ENCODE results near the gene UNC119.

UNC119 gene

DNA sequence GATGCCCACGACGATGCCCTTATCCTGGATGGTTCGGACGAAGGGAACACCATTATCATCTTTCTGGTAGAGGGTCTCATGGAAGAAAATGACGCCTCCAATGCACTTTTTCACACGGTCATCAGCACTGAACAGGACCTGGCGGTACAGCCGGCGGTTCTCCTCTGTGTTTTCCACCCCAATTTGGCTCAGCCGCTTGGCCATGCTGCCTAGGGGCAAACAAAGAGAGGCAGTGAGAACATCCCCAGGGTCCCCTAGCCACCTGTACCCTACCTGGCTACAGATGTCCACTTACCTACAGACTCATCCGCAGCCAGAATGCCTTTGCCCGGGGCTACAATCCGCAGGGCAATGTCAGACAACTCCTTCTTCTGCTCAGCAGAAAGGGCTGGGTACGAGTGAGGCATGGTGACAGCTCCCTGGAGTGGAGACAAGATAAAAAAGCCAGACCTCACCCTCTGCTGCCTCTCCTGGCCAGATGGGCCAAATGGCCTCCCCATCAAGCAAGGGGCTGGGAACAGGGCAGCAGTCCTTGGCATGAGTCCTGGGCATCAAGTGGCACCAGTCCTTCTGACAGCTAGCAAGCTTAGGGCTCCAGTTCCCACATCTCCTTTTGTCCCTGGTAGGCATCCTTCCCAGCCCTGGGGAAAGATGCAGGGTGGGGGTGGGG, 22.8 kb upstream of the UNC119 start:
- no peak for TF ChIP-seq ZFX (IDR thresholded peaks at IDR 0.05; ENCODE audit: borderline replicate concordance)
- TF ChIP-seq, protein P1, sequence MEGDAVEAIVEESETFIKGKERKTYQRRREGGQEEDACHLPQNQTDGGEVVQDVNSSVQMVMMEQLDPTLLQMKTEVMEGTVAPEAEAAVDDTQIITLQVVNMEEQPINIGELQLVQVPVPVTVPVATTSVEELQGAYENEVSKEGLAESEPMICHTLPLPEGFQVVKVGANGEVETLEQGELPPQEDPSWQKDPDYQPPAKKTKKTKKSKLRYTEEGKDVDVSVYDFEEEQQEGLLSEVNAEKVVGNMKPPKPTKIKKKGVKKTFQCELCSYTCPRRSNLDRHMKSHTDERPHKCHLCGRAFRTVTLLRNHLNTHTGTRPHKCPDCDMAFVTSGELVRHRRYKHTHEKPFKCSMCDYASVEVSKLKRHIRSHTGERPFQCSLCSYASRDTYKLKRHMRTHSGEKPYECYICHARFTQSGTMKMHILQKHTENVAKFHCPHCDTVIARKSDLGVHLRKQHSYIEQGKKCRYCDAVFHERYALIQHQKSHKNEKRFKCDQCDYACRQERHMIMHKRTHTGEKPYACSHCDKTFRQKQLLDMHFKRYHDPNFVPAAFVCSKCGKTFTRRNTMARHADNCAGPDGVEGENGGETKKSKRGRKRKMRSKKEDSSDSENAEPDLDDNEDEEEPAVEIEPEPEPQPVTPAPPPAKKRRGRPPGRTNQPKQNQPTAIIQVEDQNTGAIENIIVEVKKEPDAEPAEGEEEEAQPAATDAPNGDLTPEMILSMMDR (IDR thresholded peaks at IDR 0.05): 0 out of 2 replicates have a peak, but pooled peaks have one; percentile 5
- no peak overlapping the region for H3K27ac ChIP-seq

DNA sequence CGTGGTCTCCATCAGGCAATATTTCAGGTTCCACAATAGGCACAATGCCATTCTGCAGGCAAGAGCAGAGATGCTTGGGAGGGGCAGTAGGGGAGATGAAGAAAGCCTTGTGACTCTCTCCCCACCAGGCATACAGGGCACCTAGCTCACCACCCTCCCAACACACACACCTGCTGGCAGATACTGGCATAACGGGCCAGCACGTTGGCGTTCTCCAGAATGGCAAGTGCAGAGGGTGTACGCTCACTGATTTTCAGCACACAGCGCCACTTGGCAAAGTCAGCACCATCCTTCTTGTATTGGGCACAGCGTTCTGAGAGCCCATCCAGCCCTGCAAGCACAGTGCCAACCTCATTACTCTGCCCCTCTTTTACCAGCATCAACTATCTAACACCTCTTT, 22.1 kb upstream of the UNC119 start:
- TF ChIP-seq ZFX (IDR thresholded peaks at IDR 0.05; ENCODE audit: borderline replicate concordance): no peak
- TF ChIP-seq, protein P1 (IDR thresholded peaks at IDR 0.05): peak; percentile 11; the same call in 1 of the 2 replicates
- H3K27ac ChIP-seq: no peak overlapping the region

DNA sequence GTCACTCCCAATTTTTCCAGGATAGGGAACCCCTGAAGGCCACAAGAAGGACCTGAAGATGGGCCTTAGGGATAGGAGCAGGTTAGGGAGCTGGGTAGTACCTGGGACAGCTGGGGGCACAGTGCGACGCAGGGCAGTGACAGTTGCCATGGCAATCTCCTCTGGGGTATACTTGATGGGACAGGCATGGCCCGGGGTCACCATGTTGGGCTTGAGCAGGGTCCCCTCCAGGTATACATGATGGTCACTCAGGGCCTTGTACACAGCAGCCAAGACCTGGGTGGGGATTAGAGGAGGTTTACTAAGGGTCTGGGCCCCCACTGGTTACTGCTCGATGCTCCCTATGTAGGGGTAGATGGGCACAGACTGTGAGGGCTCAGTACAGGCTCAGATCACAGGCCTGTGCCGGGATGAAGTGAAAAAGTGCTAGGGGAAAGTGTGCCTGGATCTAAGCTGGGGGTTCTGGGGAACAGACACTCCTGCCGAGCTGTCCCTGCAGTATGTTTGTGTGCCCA, 21.6 kb upstream of the UNC119 start:
- H3K27ac ChIP-seq: no peak overlapping the region
- TF ChIP-seq, protein P1 (IDR thresholded peaks at IDR 0.05): no peak
- no peak for TF ChIP-seq ZFX (IDR thresholded peaks at IDR 0.05; ENCODE audit: borderline replicate concordance)

DNA sequence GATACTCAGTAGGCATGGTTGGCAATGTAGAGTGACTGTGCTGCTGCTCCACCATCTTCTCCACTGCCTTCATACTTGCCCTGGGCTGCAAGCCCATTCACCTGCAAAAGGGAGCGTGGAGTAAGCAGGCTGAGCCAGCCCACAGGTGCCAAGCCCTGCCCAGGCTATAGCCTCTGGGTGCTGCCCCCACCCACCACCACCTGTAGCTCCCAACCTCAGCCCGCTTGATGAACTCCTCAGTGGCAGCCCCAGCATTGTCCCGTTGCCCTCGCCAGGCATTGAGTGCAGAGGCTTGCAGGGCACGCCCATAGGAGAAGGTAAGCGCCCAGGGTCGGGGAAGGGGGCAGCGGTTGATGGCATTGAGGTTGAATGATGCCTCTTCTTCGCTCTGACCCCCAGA, 21.1 kb upstream of the UNC119 start:
- TF ChIP-seq, protein P1 (IDR thresholded peaks at IDR 0.05): no peak
- no peak overlapping the region for H3K27ac ChIP-seq

DNA sequence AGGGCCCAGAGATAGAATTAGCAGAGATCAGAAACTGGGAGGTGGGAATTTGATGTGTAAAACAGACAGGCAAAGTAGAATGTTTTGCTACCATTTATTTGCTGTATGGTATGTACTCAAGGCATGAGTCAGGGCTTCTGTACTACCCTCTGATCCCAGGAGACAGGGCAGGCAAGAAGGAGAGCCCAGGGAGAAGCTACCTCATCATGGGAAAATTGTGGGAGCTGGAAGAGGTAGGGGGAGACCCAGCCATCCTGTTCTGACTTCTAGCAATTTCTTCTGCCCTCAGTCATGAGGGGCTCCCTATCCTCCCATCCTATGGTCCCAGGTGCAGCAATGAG, 20.6 kb upstream of the UNC119 start:
- peak overlapping the region; percentile 87; the same call in 1 of the 2 replicates for H3K27ac ChIP-seq
- no peak for TF ChIP-seq ZFX (IDR thresholded peaks at IDR 0.05; ENCODE audit: borderline replicate concordance)
- TF ChIP-seq, protein P1 (IDR thresholded peaks at IDR 0.05): no peak

DNA sequence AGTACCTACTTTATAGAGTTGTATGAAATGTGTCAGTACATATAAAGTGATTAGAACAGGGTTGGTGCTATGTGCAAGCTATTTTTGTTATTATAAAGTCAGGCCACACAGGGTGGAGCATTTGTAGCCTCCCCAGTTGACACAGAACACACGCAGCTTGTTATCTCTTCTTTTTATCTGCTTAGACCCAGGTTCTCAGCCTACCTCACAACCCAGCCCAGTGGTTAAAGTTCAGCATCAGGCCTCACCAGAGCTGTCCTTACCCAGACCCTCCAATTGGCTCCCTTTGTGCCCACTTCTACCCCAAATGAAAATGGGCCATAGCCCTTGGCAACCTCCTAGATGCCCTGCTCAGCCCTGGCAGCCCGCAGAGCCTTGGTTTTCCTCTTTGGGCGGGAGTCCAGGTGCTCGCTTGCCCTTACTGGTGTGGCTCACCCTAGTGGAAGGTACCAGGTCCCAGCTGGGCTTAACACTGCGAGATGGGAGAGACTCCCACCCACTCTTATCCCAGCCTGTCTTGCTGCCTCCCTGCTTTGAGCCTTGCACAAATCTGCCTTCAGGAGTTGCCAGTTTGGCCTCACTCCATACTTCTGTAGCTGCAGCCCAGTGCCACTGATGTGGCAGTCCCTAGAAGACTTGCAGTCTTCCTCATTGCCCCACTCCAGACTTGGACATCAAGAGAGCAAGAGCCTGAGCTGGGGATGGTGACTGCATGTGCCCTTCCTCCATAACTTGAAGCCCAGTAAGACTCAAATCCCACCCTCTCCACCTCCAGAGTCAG, 20.0 kb upstream of the UNC119 start:
- peak overlapping the region; percentile 87 for H3K27ac ChIP-seq
- TF ChIP-seq, protein P1 (IDR thresholded peaks at IDR 0.05): 0 out of 2 replicates have a peak, but pooled peaks have one; percentile 4
- no peak for TF ChIP-seq ZFX (IDR thresholded peaks at IDR 0.05; ENCODE audit: borderline replicate concordance)
